DND-41 (cell line): ENCODE measurements around the gene GREB1L.

Source experiments
- EZH2 ChIP-seq: IDR thresholded peaks from 3 replicates; pipeline ENCODE4 v1.6.1; 2012; ENCODE audit warnings: borderline replicate concordance, low read depth, mild to moderate bottlenecking, moderate library complexity, low read length, inconsistent platforms; ENCODE audit not compliant: severe bottlenecking
- TF ChIP-seq, protein P1 (sequence below): IDR thresholded peaks from 2 replicates; pipeline ENCODE4 v1.5.1; 2012; ENCODE audit warnings: borderline replicate concordance, low read length, moderate library complexity, mild to moderate bottlenecking; ENCODE audit not compliant: poor library complexity, severe bottlenecking; ENCODE audit errors: extremely low read depth

DNA sequence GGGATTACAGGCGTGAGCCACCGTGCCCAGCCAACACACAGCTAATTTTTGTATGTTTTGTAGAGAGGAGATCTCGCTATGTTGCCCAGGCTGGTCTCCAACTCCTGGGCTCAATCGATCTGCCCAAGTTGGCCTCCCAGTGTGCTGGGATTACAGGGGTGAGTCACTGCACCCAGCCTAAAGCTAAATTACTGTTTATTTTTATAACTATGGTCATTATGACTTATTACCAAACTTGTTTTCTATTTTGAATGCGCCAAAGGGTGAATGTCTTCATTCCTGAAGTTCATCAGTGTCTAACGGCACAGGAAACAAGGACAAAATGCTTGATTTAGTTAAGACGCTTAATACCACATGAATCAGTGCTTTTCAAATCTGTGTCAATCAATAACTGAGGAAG lies 38.9 kb upstream of the GREB1L start:
- TF ChIP-seq, protein P1, sequence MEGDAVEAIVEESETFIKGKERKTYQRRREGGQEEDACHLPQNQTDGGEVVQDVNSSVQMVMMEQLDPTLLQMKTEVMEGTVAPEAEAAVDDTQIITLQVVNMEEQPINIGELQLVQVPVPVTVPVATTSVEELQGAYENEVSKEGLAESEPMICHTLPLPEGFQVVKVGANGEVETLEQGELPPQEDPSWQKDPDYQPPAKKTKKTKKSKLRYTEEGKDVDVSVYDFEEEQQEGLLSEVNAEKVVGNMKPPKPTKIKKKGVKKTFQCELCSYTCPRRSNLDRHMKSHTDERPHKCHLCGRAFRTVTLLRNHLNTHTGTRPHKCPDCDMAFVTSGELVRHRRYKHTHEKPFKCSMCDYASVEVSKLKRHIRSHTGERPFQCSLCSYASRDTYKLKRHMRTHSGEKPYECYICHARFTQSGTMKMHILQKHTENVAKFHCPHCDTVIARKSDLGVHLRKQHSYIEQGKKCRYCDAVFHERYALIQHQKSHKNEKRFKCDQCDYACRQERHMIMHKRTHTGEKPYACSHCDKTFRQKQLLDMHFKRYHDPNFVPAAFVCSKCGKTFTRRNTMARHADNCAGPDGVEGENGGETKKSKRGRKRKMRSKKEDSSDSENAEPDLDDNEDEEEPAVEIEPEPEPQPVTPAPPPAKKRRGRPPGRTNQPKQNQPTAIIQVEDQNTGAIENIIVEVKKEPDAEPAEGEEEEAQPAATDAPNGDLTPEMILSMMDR = no peak
- no peak for TF ChIP-seq EZH2
